Fibroblast of lung (primary cell): Measurements from ENCODE around the gene GNAT1. TPM values are rescaled to one million over a fixed set of nuclear protein-coding genes. Genes with fewer than 3 reads are reported as not detected.

Experiments used
- DNase-seq, 2 donors: peaks; one replicate each; pipeline versions ENCODE4 v3.0.0 to v3.0.0-alpha.2; 2010; ENCODE audit warnings: low read depth in 2 of 2
- H2AFZ ChIP-seq: 2 replicates; pipeline ENCODE4 v1.5.1; 2012; ENCODE audit warnings: low read length, control low read depth, inconsistent platforms
- H3K27ac ChIP-seq: 2 replicates; pipeline ENCODE4 v1.5.1; 2011; ENCODE audit warnings: low read length, control low read depth; ENCODE audit not compliant: insufficient read depth
- H3K27me3 ChIP-seq: 2 replicates; pipeline ENCODE4 v1.5.1; 2011; ENCODE audit warnings: mild to moderate bottlenecking, low read length; ENCODE audit not compliant: control insufficient read depth, insufficient read depth
- H3K36me3 ChIP-seq: 2 replicates; pipeline ENCODE4 v1.5.1; 2011; ENCODE audit warnings: low read length; ENCODE audit not compliant: control insufficient read depth, insufficient read depth
- H3K4me1 ChIP-seq: 2 replicates; pipeline ENCODE4 v1.5.1; 2011; ENCODE audit warnings: low read length; ENCODE audit not compliant: control insufficient read depth, insufficient read depth; ENCODE audit errors: extremely low read depth
- H3K4me2 ChIP-seq: 2 replicates; pipeline ENCODE4 v1.5.1; 2011; ENCODE audit warnings: low read length, control low read depth; ENCODE audit not compliant: insufficient read depth; ENCODE audit errors: extremely low read depth
- H3K4me3 ChIP-seq, 4 experiments: fragments of 200-600 bp in 1 of 4; sonication (generic) in 1 of 4; replicated peaks in 1 of 4; 2 replicates each; pipeline ENCODE4 v1.5.1; 2011 to 2016; ENCODE audit warnings: low read length in 4 of 4, low read depth in 3 of 4, mild to moderate bottlenecking in 3 of 4, control low read depth in 2 of 4, inconsistent platforms in 1 of 4, mixed read lengths in 1 of 4; ENCODE audit not compliant: insufficient read depth in 1 of 4; ENCODE audit errors: control extremely low read depth in 1 of 4
- H3K79me2 ChIP-seq: 2 replicates; pipeline ENCODE4 v1.5.1; 2012; ENCODE audit warnings: mild to moderate bottlenecking, low read length, inconsistent platforms; ENCODE audit not compliant: control insufficient read depth, insufficient read depth
- H3K9ac ChIP-seq: 2 replicates; pipeline ENCODE4 v1.5.1; 2011; ENCODE audit warnings: mild to moderate bottlenecking, low read length, control low read depth; ENCODE audit not compliant: insufficient read depth
- H3K9me3 ChIP-seq: 2 replicates; pipeline ENCODE4 v1.5.1; 2012; ENCODE audit warnings: low read depth, low read length; ENCODE audit not compliant: control insufficient read depth, insufficient read depth
- H4K20me1 ChIP-seq: 2 replicates; pipeline ENCODE4 v1.5.1; 2011; ENCODE audit warnings: low read length; ENCODE audit not compliant: control insufficient read depth, insufficient read depth; ENCODE audit errors: extremely low read depth
- CTCF ChIP-seq, 2 donors: IDR thresholded peaks in 1 of 2; conservative IDR thresholded peaks in 1 of 2; 1 replicate in 1 of 2; 2 replicates in 1 of 2; pipeline ENCODE4 v1.5.1; 2011 to 2012; ENCODE audit warnings: low read length in 2 of 2, control low read depth in 1 of 2, inconsistent platforms in 1 of 2, low read depth in 1 of 2, mild to moderate bottlenecking in 1 of 2
- EZH2 ChIP-seq: IDR thresholded peaks from 2 replicates; pipeline ENCODE4 v1.5.1; 2012; ENCODE audit warnings: low read length, control low read depth, mild to moderate bottlenecking; ENCODE audit errors: missing control alignments
- polyA plus RNA-seq, 2 donors: library from polyadenylated mRNA; depleted of rRNA in 1 of 2; stranded (reverse) in 1 of 2; unstranded in 1 of 2; fragments of >200 nt; gene quantifications; 2 replicates each; pipeline ENCODE4 v1.2.1, GENCODE V29; 2011 to 2012; ENCODE audit warnings: missing spikeins in 1 of 2
- total RNA-seq: library from RNA; depleted of rRNA; stranded (reverse); fragments of >200 nt; gene quantifications from 2 replicates; pipeline ENCODE4 v1.2.1, GENCODE V29; 2014

The GNAT1 gene
- total and polyA plus RNA-seq, 2 donors (not counting 1 experiment from before 2014, with no cell fraction given) = not detected

- Histone ChIP-seq H3K4me3 (peak overlapping the region in 2 of 4 experiments; percentile 8 to 30), H3K4me2 (no peak overlapping the region), H3K9ac (no peak overlapping the region), H2AFZ (no peak overlapping the region), H3K27me3 (peaks cover 6% of the 10 kb centered on the region), H3K4me1 (peaks cover 5% of the 10 kb centered on the region), H3K79me2 (no peaks in the 10 kb centered on the region), H3K27ac (no peak overlapping the region), H3K36me3 (no peaks in the 10 kb centered on the region), H4K20me1 (no peaks in the 10 kb centered on the region), H3K9me3 (no peaks in the 10 kb centered on the region)
- peak; percentile 5 to 25 for TF ChIP-seq CTCF (conservative IDR thresholded peaks at IDR 0.05 in 1 of 2, IDR thresholded peaks at IDR 0.05 in 1 of 2; ENCODE audit: low read depth in 1 of 2, low read length in 2 of 2)
- TF ChIP-seq EZH2 = no peak
- no peak for DNase-seq
Observed at GRCh38 chr3:50154476-50154839, 37.0 kb upstream of the GNAT1 start.

- Histone ChIP-seq H3K4me3 (peak within 1 kb of the TSS; percentile 34 to 69 (median 56)), H4K20me1 (no peaks in the 10 kb centered on the region), H3K79me2 (no peaks in the 10 kb centered on the region), H3K9me3 (no peaks in the 10 kb centered on the region), H2AFZ (no peak within 1 kb of the TSS), H3K9ac (peak within 1 kb of the TSS; percentile 23), H3K27ac (no peak within 1 kb of the TSS), H3K27me3 (peaks cover 6% of the 10 kb centered on the region), H3K4me1 (peaks cover 5% of the 10 kb centered on the region), H3K4me2 (peak within 1 kb of the TSS; percentile 49), H3K36me3 (no peaks in the 10 kb centered on the region)
- peak; percentile 60 to 73 for DNase-seq
- no peak for TF ChIP-seq CTCF (conservative IDR thresholded peaks at IDR 0.05 in 1 of 2, IDR thresholded peaks at IDR 0.05 in 1 of 2; ENCODE audit: low read depth in 1 of 2, low read length in 2 of 2)
- TF ChIP-seq EZH2 = no peak
Observed at GRCh38 chr3:50154840-50155490, 36.4 kb upstream of the GNAT1 start, which contains the start of gene SEMA3F. SEMA3F (plus strand) TSS chr3:50155324; CDS start chr3:50159623, 4,299 bp downstream.

- Histone ChIP-seq H3K9me3 (no peaks in the 10 kb centered on the region), H3K79me2 (no peaks in the 10 kb centered on the region), H4K20me1 (no peaks in the 10 kb centered on the region), H3K4me1 (peaks cover 5% of the 10 kb centered on the region), H3K4me2 (peak overlapping the region; percentile 49), H3K36me3 (no peaks in the 10 kb centered on the region), H3K27me3 (peaks cover 6% of the 10 kb centered on the region), H2AFZ (no peak overlapping the region), H3K4me3 (peak overlapping the region; percentile 34 to 69 (median 56)), H3K27ac (no peak overlapping the region), H3K9ac (no peak overlapping the region)
- TF ChIP-seq EZH2 (no peak), CTCF (conservative IDR thresholded peaks at IDR 0.05 in 1 of 2, IDR thresholded peaks at IDR 0.05 in 1 of 2; ENCODE audit: low read depth in 1 of 2, low read length in 2 of 2) (no peak)
- DNase-seq = no peak
Observed at GRCh38 chr3:50155491-50155878, 35.9 kb upstream of the GNAT1 start.
